OCI-LY1 (cell line): ENCODE data around the gene LRCH4.

ENCODE experiments used
- H2AFZ ChIP-seq: fragments of 200-600 bp; sonication (generic), shearing (Covaris generic); 2 replicates; pipeline ENCODE4 v1.6.0; 2014; ENCODE audit warnings: antibody characterized with exemption, mild to moderate bottlenecking, low read length
- H3F3A ChIP-seq: fragments of 200-600 bp; sonication (generic), shearing (Covaris generic); 2 replicates; pipeline ENCODE4 v1.6.0; 2014; ENCODE audit warnings: mild to moderate bottlenecking, antibody characterized with exemption, low read length, moderate library complexity; ENCODE audit not compliant: insufficient read depth
- H3K27ac ChIP-seq: fragments of 200-600 bp; sonication (generic); 2 replicates; pipeline ENCODE4 v1.5.1; 2014; ENCODE audit warnings: low read length, mixed run types, mild to moderate bottlenecking, low read depth; ENCODE audit not compliant: poor library complexity, severe bottlenecking
- H3K27me3 ChIP-seq: fragments of 200-600 bp; sonication (generic); 2 replicates; pipeline ENCODE4 v1.6.0; 2014; ENCODE audit warnings: antibody characterized with exemption, mild to moderate bottlenecking, low read length, moderate library complexity; ENCODE audit not compliant: insufficient read depth
- H3K36me3 ChIP-seq: fragments of 200-600 bp; sonication (generic); 2 replicates; pipeline ENCODE4 v1.6.1; 2014; ENCODE audit warnings: mild to moderate bottlenecking, antibody characterized with exemption, low read length, moderate library complexity, mixed read lengths; ENCODE audit not compliant: insufficient read depth
- H3K4me1 ChIP-seq: fragments of 200-600 bp; sonication (generic); 2 replicates; pipeline ENCODE4 v1.5.1; 2014; ENCODE audit warnings: mild to moderate bottlenecking, low read length, moderate library complexity; ENCODE audit not compliant: insufficient read depth, severe bottlenecking
- H3K4me2 ChIP-seq: fragments of 200-600 bp; sonication (generic), shearing (Covaris generic); 2 replicates; pipeline ENCODE4 v1.6.1; 2014; ENCODE audit warnings: low read length
- H3K4me3 ChIP-seq: fragments of 200-600 bp; sonication (generic); 2 replicates; pipeline ENCODE4 v1.5.1; 2014; ENCODE audit warnings: low read length, low read depth, mild to moderate bottlenecking, mixed read lengths; ENCODE audit not compliant: poor library complexity, severe bottlenecking
- H3K79me2 ChIP-seq: fragments of 200-600 bp; shearing (Covaris generic); 2 replicates; pipeline ENCODE4 v1.6.1; 2016; ENCODE audit warnings: mixed run types, low read length, mixed read lengths; ENCODE audit not compliant: insufficient read depth
- H3K9ac ChIP-seq: fragments of 200-600 bp; sonication (generic), shearing (Covaris generic); 2 replicates; pipeline ENCODE4 v1.6.1; 2014; ENCODE audit warnings: mild to moderate bottlenecking, low read length, mixed read lengths
- H3K9me2 ChIP-seq: fragments of 200-600 bp; sonication (generic), shearing (Covaris generic); 2 replicates; pipeline ENCODE4 v1.6.1; 2014; ENCODE audit warnings: low read depth, mild to moderate bottlenecking, low read length, mixed read lengths
- H3K9me3 ChIP-seq: fragments of 200-600 bp; shearing (Covaris generic); 2 replicates; pipeline ENCODE4 v1.6.1; 2014; ENCODE audit warnings: low read length, mixed read lengths
- H4K20me1 ChIP-seq: fragments of 200-600 bp; sonication (generic), shearing (Covaris generic); 2 replicates; pipeline ENCODE4 v1.6.0; 2016; ENCODE audit warnings: mild to moderate bottlenecking, low read length; ENCODE audit not compliant: insufficient read depth
- CTCF ChIP-seq: fragments of 200-600 bp; sonication (generic), shearing (Covaris generic); IDR thresholded peaks from 2 replicates; pipeline ENCODE4 v1.5.1; 2017; ENCODE audit warnings: mild to moderate bottlenecking, antibody characterized with exemption, low read length, moderate library complexity, mixed read lengths
- EZH2 ChIP-seq: fragments of 200-600 bp; sonication (generic), shearing (Covaris generic); IDR thresholded peaks from 2 replicates; pipeline ENCODE4 v1.8.0; 2017; ENCODE audit warnings: borderline replicate concordance, mixed run types, mild to moderate bottlenecking, antibody characterized with exemption, low read length, moderate library complexity, mixed read lengths

The LRCH4 gene

GRCh38 chr7:100630066-100630465 is 44.1 kb upstream of the LRCH4 start:
- Histone ChIP-seq H3K9me3 (no peaks in the 10 kb centered on the region), H3K79me2 (no peaks in the 10 kb centered on the region), H3F3A (no peaks in the 10 kb centered on the region), H3K9me2 (no peaks in the 10 kb centered on the region), H4K20me1 (no peaks in the 10 kb centered on the region), H3K27me3 (no peaks in the 10 kb centered on the region), H2AFZ (no peak overlapping the region), H3K4me3 (no peak overlapping the region), H3K36me3 (no peaks in the 10 kb centered on the region), H3K9ac (no peak overlapping the region), H3K4me2 (no peak overlapping the region), H3K27ac (no peak overlapping the region), H3K4me1 (peaks cover 38% of the 10 kb centered on the region)
- no peak for TF ChIP-seq CTCF
- no peak for TF ChIP-seq EZH2

- peak overlapping the region; percentile 45; the same call in 1 of the 2 replicates for H3K4me2 ChIP-seq
Observed at GRCh38 chr7:100629117-100629716, 43.3 kb upstream of the LRCH4 start.

GRCh38 chr7:100627238-100627549 is 41.3 kb upstream of the LRCH4 start:
- Histone ChIP-seq H3K9ac (peak overlapping the region; percentile 67), H4K20me1 (no peaks in the 10 kb centered on the region), H3K4me1 (peaks cover 22% of the 10 kb centered on the region), H3K36me3 (no peaks in the 10 kb centered on the region), H3K79me2 (no peaks in the 10 kb centered on the region), H3K4me2 (peak overlapping the region; percentile 74), H3K9me3 (no peaks in the 10 kb centered on the region), H3K9me2 (no peaks in the 10 kb centered on the region), H3K4me3 (peak overlapping the region; percentile 62), H2AFZ (no peak overlapping the region), H3K27me3 (no peaks in the 10 kb centered on the region), H3F3A (no peaks in the 10 kb centered on the region), H3K27ac (no peak overlapping the region)
- TF ChIP-seq CTCF (no peak), EZH2 (no peak)

More at GRCh38 chr7:100629117-100629716, 43.3 kb upstream of the LRCH4 start:
- Histone ChIP-seq H2AFZ (no peak overlapping the region), H3K4me1 (peaks cover 36% of the 10 kb centered on the region), H3F3A (no peaks in the 10 kb centered on the region), H3K36me3 (no peaks in the 10 kb centered on the region), H3K4me3 (peak overlapping the region; percentile 15), H3K9ac (peak overlapping the region; percentile 21; the same call in 1 of the 2 replicates), H3K9me3 (no peaks in the 10 kb centered on the region), H3K27ac (no peak overlapping the region), H3K27me3 (no peaks in the 10 kb centered on the region), H4K20me1 (no peaks in the 10 kb centered on the region), H3K79me2 (no peaks in the 10 kb centered on the region), H3K9me2 (no peaks in the 10 kb centered on the region)
- TF ChIP-seq EZH2 (no peak), CTCF (peak; percentile 88)
